Inflammatory macrophage treated with lipopolysaccharide for 1 hour (primary cell): ENCODE results near the gene RAB26.
"Not testable (repeated sequence)": the region's sequence is repeated elsewhere in the genome, so short reads cannot be mapped to it uniquely, and the experiment has no call there.

ENCODE experiments used
- DNase-seq, 2 donors: peaks; one replicate each; pipeline ENCODE4 v3.0.0-alpha.2; 2020 to 2022

The RAB26 gene

GRCh38 chr16:2200313-2200712, 51.9 kb downstream of the RAB26 start:
- no peak for DNase-seq

- not testable (repeated sequence) for DNase-seq
Observed at GRCh38 chr16:2203119-2203688, 54.8 kb downstream of the RAB26 start.
